ACC112 (cell line): ENCODE data around the gene UBE4B.

Experiments used
- H2AFZ ChIP-seq: fragments of 200-600 bp; sonication (generic); one replicate; pipeline ENCODE4 v1.6.0; 2017; ENCODE audit warnings: antibody characterized with exemption, low read length; ENCODE audit not compliant: unreplicated experiment
- H3K27ac ChIP-seq: fragments of 200-600 bp; sonication (generic); 2 replicates; pipeline ENCODE4 v1.5.1; 2014; ENCODE audit warnings: low read depth, mild to moderate bottlenecking, antibody characterized with exemption, low read length, moderate library complexity
- H3K27me3 ChIP-seq: fragments of 200-600 bp; sonication (generic); 2 replicates; pipeline ENCODE4 v1.6.1; 2014; ENCODE audit warnings: mild to moderate bottlenecking, antibody characterized with exemption, low read length, moderate library complexity, mixed read lengths; ENCODE audit not compliant: insufficient read depth
- H3K36me3 ChIP-seq: fragments of 200-600 bp; sonication (generic); 2 replicates; pipeline ENCODE4 v1.6.1; 2016; ENCODE audit warnings: mild to moderate bottlenecking, antibody characterized with exemption, low read length, moderate library complexity, mixed read lengths; ENCODE audit not compliant: insufficient read depth
- H3K4me1 ChIP-seq: fragments of 200-600 bp; sonication (generic); one replicate; pipeline ENCODE4 v1.6.1; 2016; ENCODE audit warnings: low read length, mixed read lengths; ENCODE audit not compliant: insufficient read depth, unreplicated experiment, control insufficient read depth
- H3K4me3 ChIP-seq: fragments of 200-600 bp; sonication (generic); 2 replicates; pipeline ENCODE4 v1.5.1; 2014; ENCODE audit warnings: mild to moderate bottlenecking, low read depth, low read length
- H3K79me2 ChIP-seq: fragments of 200-600 bp; sonication (generic); one replicate; pipeline ENCODE4 v1.6.0; 2016; ENCODE audit warnings: low read length; ENCODE audit not compliant: control insufficient read depth, unreplicated experiment, insufficient read depth

UBE4B gene

GRCh38 chr1:10171105-10171767 is 138.5 kb downstream of the UBE4B start:
- Histone ChIP-seq H3K27me3 (no peaks in the 10 kb centered on the region), H3K36me3 (peaks cover 6% of the 10 kb centered on the region; the same call in 1 of the 2 replicates), H2AFZ (no peak overlapping the region), H3K4me3 (no peak overlapping the region), H3K4me1 (no peaks in the 10 kb centered on the region), H3K27ac (no peak overlapping the region), H3K79me2 (no peaks in the 10 kb centered on the region)

GRCh38 chr1:10171995-10172669 is 139.4 kb downstream of the UBE4B start:
- Histone ChIP-seq H3K27me3 (no peaks in the 10 kb centered on the region), H2AFZ (no peak overlapping the region), H3K79me2 (no peaks in the 10 kb centered on the region), H3K4me3 (no peak overlapping the region), H3K36me3 (peaks cover 6% of the 10 kb centered on the region; the same call in 1 of the 2 replicates), H3K4me1 (no peaks in the 10 kb centered on the region), H3K27ac (no peak overlapping the region)

GRCh38 chr1:10173582-10173981 is 140.8 kb downstream of the UBE4B start:
- Histone ChIP-seq H3K4me1 (no peaks in the 10 kb centered on the region), H3K4me3 (no peak overlapping the region), H2AFZ (no peak overlapping the region), H3K79me2 (no peaks in the 10 kb centered on the region), H3K27ac (no peak overlapping the region), H3K36me3 (peaks cover 4% of the 10 kb centered on the region; the same call in 1 of the 2 replicates), H3K27me3 (no peaks in the 10 kb centered on the region)

- no peaks in the 10 kb centered on the region for H3K4me1 ChIP-seq
- H3K27me3 ChIP-seq = no peaks in the 10 kb centered on the region
- H3K27ac ChIP-seq = no peak overlapping the region
- H3K36me3 ChIP-seq = peaks cover 11% of the 10 kb centered on the region; the same call in 1 of the 2 replicates
- H3K79me2 ChIP-seq = no peaks in the 10 kb centered on the region
- no peak overlapping the region for H3K4me3 ChIP-seq
- H2AFZ ChIP-seq = no peak overlapping the region
Measured at GRCh38 chr1:10177876-10178275, 145.1 kb downstream of the UBE4B start.

- H3K4me3 ChIP-seq = no peak overlapping the region
- H3K27ac ChIP-seq = no peak overlapping the region
- no peaks in the 10 kb centered on the region for H3K4me1 ChIP-seq
- H2AFZ ChIP-seq = no peak overlapping the region
- H3K36me3 ChIP-seq = 0 out of 2 replicates have a peak, but pooled peaks cover 10% of the 10 kb centered on the region
- H3K79me2 ChIP-seq = no peaks in the 10 kb centered on the region
- no peaks in the 10 kb centered on the region for H3K27me3 ChIP-seq
Measured at GRCh38 chr1:10178597-10179405, 146.0 kb downstream of the UBE4B start.

- Histone ChIP-seq H3K79me2 (no peaks in the 10 kb centered on the region), H3K4me3 (no peak overlapping the region), H3K27ac (no peak overlapping the region), H3K4me1 (no peaks in the 10 kb centered on the region), H3K27me3 (no peaks in the 10 kb centered on the region), H2AFZ (no peak overlapping the region), H3K36me3 (0 out of 2 replicates have a peak, but pooled peaks cover 10% of the 10 kb centered on the region)
Measured at GRCh38 chr1:10179406-10180091, 146.8 kb downstream of the UBE4B start.

- Histone ChIP-seq H3K27ac (no peak overlapping the region), H3K27me3 (no peaks in the 10 kb centered on the region), H3K4me3 (no peak overlapping the region), H3K79me2 (no peaks in the 10 kb centered on the region), H3K4me1 (no peaks in the 10 kb centered on the region), H3K36me3 (0 out of 2 replicates have a peak, but pooled peaks cover 10% of the 10 kb centered on the region), H2AFZ (no peak overlapping the region)
Measured at GRCh38 chr1:10181154-10181553, 148.4 kb downstream of the UBE4B start.

- H3K79me2 ChIP-seq = no peaks in the 10 kb centered on the region
- H3K27me3 ChIP-seq = no peaks in the 10 kb centered on the region
- no peak overlapping the region for H3K4me3 ChIP-seq
- no peak overlapping the region for H3K27ac ChIP-seq
- no peaks in the 10 kb centered on the region for H3K4me1 ChIP-seq
- H3K36me3 ChIP-seq = no peaks in the 10 kb centered on the region
- no peak overlapping the region for H2AFZ ChIP-seq
Measured at GRCh38 chr1:10185759-10186158, 153.0 kb downstream of the UBE4B start.

GRCh38 chr1:10186331-10187025 is 153.7 kb downstream of the UBE4B start:
- Histone ChIP-seq H3K4me3 (no peak overlapping the region), H3K27ac (no peak overlapping the region), H3K4me1 (no peaks in the 10 kb centered on the region), H3K36me3 (no peaks in the 10 kb centered on the region), H3K27me3 (no peaks in the 10 kb centered on the region), H2AFZ (no peak overlapping the region), H3K79me2 (no peaks in the 10 kb centered on the region)

GRCh38 chr1:10187026-10187334 is 154.2 kb downstream of the UBE4B start:
- H3K27me3 ChIP-seq = no peaks in the 10 kb centered on the region
- no peaks in the 10 kb centered on the region for H3K4me1 ChIP-seq
- H3K36me3 ChIP-seq = no peaks in the 10 kb centered on the region
- H3K79me2 ChIP-seq = no peaks in the 10 kb centered on the region
- H2AFZ ChIP-seq = no peak overlapping the region
- H3K27ac ChIP-seq = no peak overlapping the region
- H3K4me3 ChIP-seq = no peak overlapping the region
